OCI-LY7 (cell line): ENCODE results near the gene GULP1. TPM values are rescaled to one million over a fixed set of nuclear protein-coding genes. Genes with fewer than 3 reads are reported as not detected.

Experiments used
- BruUV-seq: library from RNA; stranded (reverse); fragments of 400-500 nt; replicated peaks from 2 replicates; lab custom pipeline; 2021; lab: Mats Ljungman, UMichigan
- CTCF ChIA-PET: fragments of 300-600 bp; sonication (Branson Sonifier 250); formaldehyde crosslinking; loops from one replicate; lab custom pipeline; 2022; ENCODE audit warnings: antibody characterized with exemption; ENCODE audit not compliant: unreplicated experiment; lab: Charles Lee
- POLR2A ChIA-PET: fragments of 300-600 bp; sonication (Branson Sonifier 250); formaldehyde crosslinking; loops from one replicate; lab custom pipeline; 2022; ENCODE audit warnings: antibody characterized with exemption; lab: Charles Lee
- DNase-seq: peaks from one replicate; pipeline ENCODE4 v3.0.0-alpha.2; 2015; ENCODE audit warnings: low spot score
- H2AFZ ChIP-seq: fragments of 200-600 bp; sonication (generic), shearing (Covaris generic); 2 replicates; pipeline ENCODE4 v1.6.1; 2014; ENCODE audit warnings: mild to moderate bottlenecking, antibody characterized with exemption, low read length, moderate library complexity
- H3K27ac ChIP-seq: fragments of 200-600 bp; sonication (generic); 2 replicates; pipeline ENCODE4 v1.5.1; 2014; ENCODE audit warnings: mixed run types, low read depth, mild to moderate bottlenecking, moderate library complexity, low read length, inconsistent platforms; ENCODE audit not compliant: poor library complexity, severe bottlenecking
- H3K36me3 ChIP-seq: fragments of 200-600 bp; sonication (generic); 2 replicates; pipeline ENCODE4 v1.6.1; 2014; ENCODE audit warnings: mild to moderate bottlenecking, antibody characterized with exemption, low read length, moderate library complexity, mixed read lengths; ENCODE audit not compliant: insufficient read depth
- H3K4me1 ChIP-seq: fragments of 200-600 bp; sonication (generic); 2 replicates; pipeline ENCODE4 v1.5.1; 2014; ENCODE audit warnings: mild to moderate bottlenecking, low read length; ENCODE audit not compliant: insufficient read depth, poor library complexity, severe bottlenecking
- H3K4me2 ChIP-seq: fragments of 200-600 bp; sonication (generic); 2 replicates; pipeline ENCODE4 v1.6.1; 2014; ENCODE audit warnings: mild to moderate bottlenecking, low read length
- H3K4me3 ChIP-seq: fragments of 200-600 bp; sonication (generic); 2 replicates; pipeline ENCODE4 v1.5.1; 2014; ENCODE audit warnings: mild to moderate bottlenecking, low read depth, low read length; ENCODE audit not compliant: poor library complexity, severe bottlenecking
- H3K79me2 ChIP-seq: fragments of 200-600 bp; sonication (generic); 2 replicates; pipeline ENCODE4 v1.6.1; 2016; ENCODE audit warnings: low read depth, mild to moderate bottlenecking, low read length, moderate library complexity, mixed read lengths; ENCODE audit not compliant: insufficient read depth
- H3K9me2 ChIP-seq: fragments of 200-600 bp; sonication (generic); 2 replicates; pipeline ENCODE4 v1.6.1; 2016; ENCODE audit warnings: mild to moderate bottlenecking, low read length, mixed read lengths; ENCODE audit not compliant: insufficient read depth
- H3K9me3 ChIP-seq: fragments of 200-600 bp; sonication (generic); 2 replicates; pipeline ENCODE4 v1.6.1; 2014; ENCODE audit warnings: mild to moderate bottlenecking, mixed run types, low read length, mixed read lengths
- H4K20me1 ChIP-seq: fragments of 200-600 bp; sonication (generic); 2 replicates; pipeline ENCODE4 v1.6.1; 2014; ENCODE audit warnings: mild to moderate bottlenecking, antibody characterized with exemption, low read length, moderate library complexity, mixed read lengths; ENCODE audit not compliant: insufficient read depth
- EZH2phosphoT487 ChIP-seq: fragments of 200-600 bp; sonication (generic); IDR thresholded peaks from 2 replicates; pipeline ENCODE4 v1.6.1; 2018; ENCODE audit warnings: low read depth, borderline replicate concordance, mild to moderate bottlenecking, mixed run types, antibody characterized with exemption, low read length, moderate library complexity, mixed read lengths
- intact Hi-C: fragments of 100-400 bp; cut with micrococcal nuclease; formaldehyde crosslinking; loops from one replicate; pipeline ENCODE4 v1.10.0; 2022; ENCODE audit not compliant: unreplicated experiment
- total RNA-seq, 2 experiments: library from RNA; depleted of rRNA in 1 of 2; stranded (reverse); fragments of >200 nt in 1 of 2; shearing (Covaris generic) in 1 of 2; gene quantifications; 2 replicates each; pipeline ENCODE4 v1.2.3, GENCODE V29; 2014 to 2022
- TF ChIP-seq, protein P1 (sequence below): fragments of 200-600 bp; sonication (generic); conservative IDR thresholded peaks from 2 replicates; pipeline ENCODE4 v1.5.1; 2014; ENCODE audit warnings: mild to moderate bottlenecking, antibody characterized with exemption, low read length, moderate library complexity, mixed read lengths

GULP1 gene
- total RNA-seq, 2 experiments from 2014 or later = not detected

DNA sequence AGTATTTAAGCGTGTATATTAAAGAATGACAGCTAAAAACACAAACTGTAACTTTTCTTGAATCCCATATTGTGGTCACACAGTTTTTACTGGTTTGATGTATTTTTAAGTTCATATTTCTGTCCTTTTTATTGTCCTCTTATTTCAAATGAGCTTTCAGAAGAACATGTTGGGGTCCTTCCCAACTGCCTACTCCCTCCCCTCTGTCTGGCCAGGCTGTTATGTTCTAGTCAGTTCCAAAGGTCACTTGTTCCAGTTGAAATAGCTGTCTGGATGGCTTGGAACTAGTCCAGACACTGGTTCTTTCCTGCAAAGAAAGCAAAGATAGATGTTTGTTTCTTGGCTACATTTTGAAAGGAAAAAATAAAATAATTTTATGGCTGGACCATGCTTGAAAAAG, 306.9 kb downstream of the GULP1 start:
- Histone ChIP-seq H2AFZ (no peak overlapping the region), H3K9me3 (no peaks in the 10 kb centered on the region), H3K4me2 (no peak overlapping the region), H3K4me3 (no peak overlapping the region), H3K27ac (no peak overlapping the region), H4K20me1 (no peaks in the 10 kb centered on the region), H3K36me3 (no peaks in the 10 kb centered on the region), H3K9me2 (no peaks in the 10 kb centered on the region), H3K4me1 (no peaks in the 10 kb centered on the region), H3K79me2 (no peaks in the 10 kb centered on the region)
- TF ChIP-seq EZH2phosphoT487 = no peak
- DNase-seq = no peak
- CTCF ChIA-PET = no interaction called here
- BruUV-seq = no TSS peak
- intact Hi-C loops = no loop called here
- POLR2A ChIA-PET = no interaction called here

DNA sequence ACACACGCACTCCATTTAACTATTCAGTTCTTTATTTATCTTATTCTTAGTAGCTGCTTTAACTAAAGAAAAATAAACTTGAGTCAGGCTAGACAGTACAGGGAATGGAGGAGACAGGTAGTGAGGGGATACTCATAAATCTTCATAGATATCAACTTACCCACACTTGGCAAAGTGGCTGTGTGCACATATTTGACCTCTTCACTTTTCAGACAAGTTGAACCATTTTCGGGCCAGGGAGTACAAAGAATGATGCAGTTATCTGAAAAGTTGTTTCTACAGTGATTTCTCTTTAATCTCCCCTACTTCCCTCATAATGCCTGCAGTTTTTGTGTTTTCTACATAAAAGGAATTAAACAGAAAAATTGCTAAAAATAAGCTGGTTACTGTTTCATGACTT, 307.5 kb downstream of the GULP1 start:
- H3K4me1 ChIP-seq = no peaks in the 10 kb centered on the region

DNA sequence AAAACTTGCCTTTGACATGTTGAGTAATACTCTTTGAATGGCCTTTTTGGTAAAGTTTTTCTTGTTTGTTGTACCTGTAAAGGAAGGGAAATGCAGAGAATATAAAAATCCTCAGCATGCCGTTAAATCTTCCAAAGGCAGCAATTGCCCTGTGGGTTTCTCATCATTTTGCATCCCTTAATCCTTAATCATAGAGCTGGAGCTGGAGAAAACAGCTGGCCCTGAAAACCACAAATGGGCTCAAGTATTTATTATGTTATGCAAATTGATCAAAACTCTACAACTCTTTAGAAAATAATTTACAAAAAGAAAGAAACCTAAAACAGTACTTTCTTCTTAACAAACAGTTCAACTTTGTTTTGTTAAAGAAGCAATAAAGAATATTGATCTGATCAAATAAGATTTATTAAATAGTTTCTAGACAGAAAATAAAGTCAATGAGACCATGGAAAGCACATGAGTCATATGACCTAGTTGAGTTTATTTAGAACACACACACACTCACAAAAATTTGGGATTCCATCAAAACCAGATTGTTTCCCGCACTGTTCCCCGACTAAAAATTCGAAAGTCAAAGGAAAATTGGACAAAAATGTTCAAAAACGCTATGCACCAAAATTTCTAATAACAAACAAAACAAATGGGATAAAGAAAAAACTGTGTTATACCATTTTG, 309.0 kb downstream of the GULP1 start:
- Histone ChIP-seq H3K9me3 (no peaks in the 10 kb centered on the region), H3K4me2 (no peak overlapping the region), H3K79me2 (no peaks in the 10 kb centered on the region), H3K36me3 (no peaks in the 10 kb centered on the region), H3K4me1 (no peaks in the 10 kb centered on the region), H3K9me2 (no peaks in the 10 kb centered on the region), H3K4me3 (no peak overlapping the region), H4K20me1 (no peaks in the 10 kb centered on the region), H3K27ac (no peak overlapping the region), H2AFZ (no peak overlapping the region)
- POLR2A ChIA-PET = no interaction called here
- no peak for DNase-seq
- TF ChIP-seq, protein P1, sequence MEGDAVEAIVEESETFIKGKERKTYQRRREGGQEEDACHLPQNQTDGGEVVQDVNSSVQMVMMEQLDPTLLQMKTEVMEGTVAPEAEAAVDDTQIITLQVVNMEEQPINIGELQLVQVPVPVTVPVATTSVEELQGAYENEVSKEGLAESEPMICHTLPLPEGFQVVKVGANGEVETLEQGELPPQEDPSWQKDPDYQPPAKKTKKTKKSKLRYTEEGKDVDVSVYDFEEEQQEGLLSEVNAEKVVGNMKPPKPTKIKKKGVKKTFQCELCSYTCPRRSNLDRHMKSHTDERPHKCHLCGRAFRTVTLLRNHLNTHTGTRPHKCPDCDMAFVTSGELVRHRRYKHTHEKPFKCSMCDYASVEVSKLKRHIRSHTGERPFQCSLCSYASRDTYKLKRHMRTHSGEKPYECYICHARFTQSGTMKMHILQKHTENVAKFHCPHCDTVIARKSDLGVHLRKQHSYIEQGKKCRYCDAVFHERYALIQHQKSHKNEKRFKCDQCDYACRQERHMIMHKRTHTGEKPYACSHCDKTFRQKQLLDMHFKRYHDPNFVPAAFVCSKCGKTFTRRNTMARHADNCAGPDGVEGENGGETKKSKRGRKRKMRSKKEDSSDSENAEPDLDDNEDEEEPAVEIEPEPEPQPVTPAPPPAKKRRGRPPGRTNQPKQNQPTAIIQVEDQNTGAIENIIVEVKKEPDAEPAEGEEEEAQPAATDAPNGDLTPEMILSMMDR = no peak
- TF ChIP-seq EZH2phosphoT487 = no peak
- no TSS peak for BruUV-seq
- CTCF ChIA-PET = no interaction called here
- intact Hi-C loops = no loop called here

More for the DNA sequence above, 307.5 kb downstream of the GULP1 start:
- TF ChIP-seq EZH2phosphoT487 = no peak
- TF ChIP-seq, protein P1 = no peak
- Histone ChIP-seq H3K4me2 (no peak overlapping the region), H3K9me3 (no peaks in the 10 kb centered on the region), H3K27ac (no peak overlapping the region), H3K9me2 (no peaks in the 10 kb centered on the region), H3K36me3 (no peaks in the 10 kb centered on the region), H4K20me1 (no peaks in the 10 kb centered on the region), H3K4me3 (no peak overlapping the region), H2AFZ (no peak overlapping the region), H3K79me2 (no peaks in the 10 kb centered on the region)
- POLR2A ChIA-PET = no interaction called here
- DNase-seq = no peak
- intact Hi-C loops = no loop called here
- CTCF ChIA-PET = no interaction called here
- BruUV-seq = no TSS peak
